NCI-H2196 (cell line): ENCODE data around the gene SORCS2.
"Not testable (repeated sequence)": the region's sequence is repeated elsewhere in the genome, so short reads cannot be mapped to it uniquely, and the experiment has no call there.

ENCODE experiments used
- DNase-seq: peaks from one replicate; lab custom pipeline; 2025; ENCODE audit not compliant: unreplicated experiment; lab: John Stamatoyannopoulos, UW

The SORCS2 gene

GRCh38 chr4:7435471-7436061, 243.2 kb downstream of the SORCS2 start:
- no peak for DNase-seq

- DNase-seq, result no peak
Observed at GRCh38 chr4:7436256-7436655, 243.9 kb downstream of the SORCS2 start.

- DNase-seq, result no peak
Observed at GRCh38 chr4:7439699-7440098, 247.4 kb downstream of the SORCS2 start.

- DNase-seq, result no peak
Observed at GRCh38 chr4:7441201-7441600, 248.9 kb downstream of the SORCS2 start.

GRCh38 chr4:7442574-7443162, 250.3 kb downstream of the SORCS2 start:
- DNase-seq, result no peak

- DNase-seq, result no peak
Observed at GRCh38 chr4:7444314-7444713, 252.0 kb downstream of the SORCS2 start.

GRCh38 chr4:7444731-7445130, 252.4 kb downstream of the SORCS2 start:
- DNase-seq, result no peak

GRCh38 chr4:7447236-7447635, 254.9 kb downstream of the SORCS2 start:
- no peak for DNase-seq

GRCh38 chr4:7448036-7448435, 255.7 kb downstream of the SORCS2 start:
- DNase-seq, result no peak

- no peak for DNase-seq
Observed at GRCh38 chr4:7450775-7451433, 258.6 kb downstream of the SORCS2 start.

GRCh38 chr4:7451434-7451789, 259.1 kb downstream of the SORCS2 start:
- no peak for DNase-seq

- DNase-seq, result no peak
Observed at GRCh38 chr4:7451800-7452199, 259.5 kb downstream of the SORCS2 start.

GRCh38 chr4:7452802-7453201, 260.5 kb downstream of the SORCS2 start:
- not testable (repeated sequence) for DNase-seq

- no peak for DNase-seq
Observed at GRCh38 chr4:7457201-7458065, 265.1 kb downstream of the SORCS2 start.

- no peak for DNase-seq
Observed at GRCh38 chr4:7458066-7458425, 265.7 kb downstream of the SORCS2 start.

GRCh38 chr4:7458477-7458876, 266.1 kb downstream of the SORCS2 start:
- DNase-seq, result no peak

- no peak for DNase-seq
Observed at GRCh38 chr4:7459471-7459870, 267.1 kb downstream of the SORCS2 start.

GRCh38 chr4:7460566-7460965, 268.2 kb downstream of the SORCS2 start:
- DNase-seq, result no peak

GRCh38 chr4:7461230-7461629, 268.9 kb downstream of the SORCS2 start:
- no peak for DNase-seq

GRCh38 chr4:7462509-7462971, 270.2 kb downstream of the SORCS2 start:
- DNase-seq, result peak; percentile 82

- no peak for DNase-seq
Observed at GRCh38 chr4:7463566-7464258, 271.4 kb downstream of the SORCS2 start.
